HFF-Myc (cell line): ENCODE measurements around the gene TMEM33.

Experiments used
- DNase-seq: peaks from one replicate; pipeline ENCODE4 v3.0.0-alpha.2; 2011; ENCODE audit warnings: low read depth; ENCODE audit errors: extremely low read depth
- H3K4me3 ChIP-seq: replicated peaks from 2 replicates; pipeline ENCODE4 v1.5.1; 2011; ENCODE audit warnings: low read depth, mild to moderate bottlenecking, control low read depth, low read length
- TF ChIP-seq, protein P1 (sequence below): IDR thresholded peaks from 2 replicates; pipeline ENCODE4 v1.5.1; 2012; ENCODE audit warnings: mild to moderate bottlenecking, low read depth, low read length, control low read depth; ENCODE audit errors: missing control alignments

Gene TMEM33

DNA sequence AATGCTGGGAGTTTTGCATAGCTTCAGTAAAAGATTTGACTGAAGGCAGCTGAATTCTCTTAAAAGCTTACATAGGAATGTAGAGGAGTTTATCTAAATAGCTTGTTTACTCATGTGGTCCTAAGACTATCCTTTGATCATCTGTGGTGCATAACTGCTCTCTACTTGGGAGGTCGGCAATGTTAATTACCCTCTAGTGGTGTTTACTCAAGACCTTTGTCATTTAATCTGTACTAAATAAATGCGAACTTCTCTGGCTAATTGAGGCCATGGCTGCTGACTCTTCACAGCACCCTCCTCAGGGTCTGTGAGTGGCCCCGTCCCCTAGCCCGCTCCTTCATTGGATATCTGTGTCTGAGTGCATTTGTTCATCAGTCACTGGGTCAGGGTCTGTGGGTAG lies 13.8 kb upstream of the TMEM33 start:
- TF ChIP-seq, protein P1, sequence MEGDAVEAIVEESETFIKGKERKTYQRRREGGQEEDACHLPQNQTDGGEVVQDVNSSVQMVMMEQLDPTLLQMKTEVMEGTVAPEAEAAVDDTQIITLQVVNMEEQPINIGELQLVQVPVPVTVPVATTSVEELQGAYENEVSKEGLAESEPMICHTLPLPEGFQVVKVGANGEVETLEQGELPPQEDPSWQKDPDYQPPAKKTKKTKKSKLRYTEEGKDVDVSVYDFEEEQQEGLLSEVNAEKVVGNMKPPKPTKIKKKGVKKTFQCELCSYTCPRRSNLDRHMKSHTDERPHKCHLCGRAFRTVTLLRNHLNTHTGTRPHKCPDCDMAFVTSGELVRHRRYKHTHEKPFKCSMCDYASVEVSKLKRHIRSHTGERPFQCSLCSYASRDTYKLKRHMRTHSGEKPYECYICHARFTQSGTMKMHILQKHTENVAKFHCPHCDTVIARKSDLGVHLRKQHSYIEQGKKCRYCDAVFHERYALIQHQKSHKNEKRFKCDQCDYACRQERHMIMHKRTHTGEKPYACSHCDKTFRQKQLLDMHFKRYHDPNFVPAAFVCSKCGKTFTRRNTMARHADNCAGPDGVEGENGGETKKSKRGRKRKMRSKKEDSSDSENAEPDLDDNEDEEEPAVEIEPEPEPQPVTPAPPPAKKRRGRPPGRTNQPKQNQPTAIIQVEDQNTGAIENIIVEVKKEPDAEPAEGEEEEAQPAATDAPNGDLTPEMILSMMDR = no peak
- H3K4me3 ChIP-seq = no peak overlapping the region
- no peak for DNase-seq

DNA sequence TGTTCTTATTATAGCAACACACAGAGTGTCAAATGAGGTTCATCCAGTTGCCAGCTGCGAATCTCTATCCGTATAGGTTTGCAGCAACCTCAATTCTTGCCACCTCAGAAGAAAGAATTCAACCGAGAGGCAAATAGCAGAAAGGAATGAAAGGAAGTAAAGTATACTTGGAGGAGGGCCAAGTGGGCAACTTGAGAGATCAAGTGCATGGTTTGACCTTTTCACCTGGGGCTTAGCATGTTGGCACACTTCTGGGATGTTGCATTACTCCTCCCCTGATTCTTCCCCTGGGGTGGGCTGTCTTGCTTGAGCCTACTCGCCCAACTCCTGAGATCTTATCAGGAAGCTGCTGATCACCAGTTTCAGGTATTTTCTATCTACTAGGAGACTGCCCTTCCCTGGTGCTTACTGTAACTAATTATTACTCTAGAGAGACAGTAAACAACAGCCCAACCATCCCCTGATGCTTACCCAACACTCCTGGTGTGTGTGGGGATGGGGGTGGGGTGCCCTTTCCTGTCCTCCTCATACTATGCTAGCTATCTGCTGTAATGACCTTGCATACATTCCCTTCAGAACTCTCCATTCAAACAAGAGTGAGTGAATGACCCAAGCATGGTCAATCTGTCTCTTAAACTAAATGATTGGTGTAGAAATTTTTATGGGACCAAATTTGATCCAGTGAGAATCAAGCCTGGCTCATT lies 7.3 kb upstream of the TMEM33 start:
- TF ChIP-seq, protein P1 = no peak
- DNase-seq = no peak
- H3K4me3 ChIP-seq = no peak overlapping the region

- H3K4me3 ChIP-seq = no peak overlapping the region
- TF ChIP-seq, protein P1 = no peak
- no peak for DNase-seq
These were observed 4.9 kb upstream of the TMEM33 start for GRCh38 chr4:41930139-41930831.

- no peak overlapping the region for H3K4me3 ChIP-seq
- DNase-seq = no peak
- TF ChIP-seq, protein P1 = no peak
These were observed 2.2 kb upstream of the TMEM33 start for GRCh38 chr4:41932988-41933387.

DNA sequence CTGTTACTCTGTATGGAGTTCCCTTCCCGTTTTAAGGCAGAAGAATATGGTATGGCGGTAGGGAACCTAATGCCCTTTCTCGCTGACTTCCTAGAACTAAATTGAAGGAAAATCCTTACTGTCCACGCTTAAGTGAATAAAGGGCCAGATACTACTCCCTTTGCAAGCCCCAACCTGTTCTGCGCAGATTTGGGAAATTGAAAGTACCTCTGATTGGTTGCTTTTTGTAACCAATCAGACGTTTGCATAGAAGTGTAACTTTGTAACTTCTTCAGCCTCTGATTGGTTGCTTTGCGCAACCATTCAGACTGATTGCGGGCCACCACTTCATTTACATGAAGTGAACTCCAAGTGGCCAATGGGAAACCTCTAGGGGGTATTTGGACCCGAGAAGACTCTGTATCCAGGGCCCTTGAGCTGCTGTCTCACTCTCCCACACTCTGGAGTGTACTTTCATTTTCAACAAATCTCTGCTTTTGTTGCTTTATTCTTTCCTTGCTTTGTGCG lies 1.2 kb upstream of the TMEM33 start:
- TF ChIP-seq, protein P1 = no peak
- no peak overlapping the region for H3K4me3 ChIP-seq
- no peak for DNase-seq

GRCh38 chr4:41934514-41934900 lies 722 bp upstream of the TMEM33 start:
- peak overlapping the region; percentile 95 for H3K4me3 ChIP-seq
- TF ChIP-seq, protein P1 = no peak
- no peak for DNase-seq
